ENCODE data around the gene CFAP45.

The CFAP45 gene

GRCh38 chr1:159914252-159915018, 14.5 kb upstream of the CFAP45 start:
- Histone ChIP-seq H3K27ac (ENCODE audit: poor library complexity, severe bottlenecking) (no peak overlapping the region), H3K27me3 (ENCODE audit: insufficient read depth, poor library complexity, severe bottlenecking) (no peaks in the 10 kb centered on the region), H3K36me3 (ENCODE audit: low read depth) (peaks cover 27% of the 10 kb centered on the region), H3K9me3 (ENCODE audit: severe bottlenecking) (no peaks in the 10 kb centered on the region), H3K4me3 (ENCODE audit: severe bottlenecking) (no peak overlapping the region), H3K4me1 (ENCODE audit: insufficient read depth, poor library complexity, severe bottlenecking) (peaks cover 46% of the 10 kb centered on the region)
- no peak for ATAC-seq (ENCODE audit: low read depth)
- no peak for TF ChIP-seq CTCF (IDR thresholded peaks at IDR 0.05; ENCODE audit: poor library complexity, severe bottlenecking)
- peak; percentile 11 for DNase-seq (ENCODE audit: low spot score)

GRCh38 chr1:159913451-159914192, 13.7 kb upstream of the CFAP45 start:
- Histone ChIP-seq H3K9me3 (ENCODE audit: severe bottlenecking) (no peaks in the 10 kb centered on the region), H3K27me3 (ENCODE audit: insufficient read depth, poor library complexity, severe bottlenecking) (no peaks in the 10 kb centered on the region), H3K36me3 (ENCODE audit: low read depth) (peaks cover 19% of the 10 kb centered on the region), H3K4me1 (ENCODE audit: insufficient read depth, poor library complexity, severe bottlenecking) (peaks cover 46% of the 10 kb centered on the region), H3K4me3 (ENCODE audit: severe bottlenecking) (no peak overlapping the region), H3K27ac (ENCODE audit: poor library complexity, severe bottlenecking) (peak overlapping the region; percentile 69)
- TF ChIP-seq CTCF (IDR thresholded peaks at IDR 0.05; ENCODE audit: poor library complexity, severe bottlenecking): no peak
- ATAC-seq (ENCODE audit: low read depth): no peak
- no peak for DNase-seq (ENCODE audit: low spot score)

GRCh38 chr1:159911326-159912070, 11.5 kb upstream of the CFAP45 start:
- TF ChIP-seq CTCF (IDR thresholded peaks at IDR 0.05; ENCODE audit: poor library complexity, severe bottlenecking): no peak
- DNase-seq (ENCODE audit: low spot score): no peak
- no peak overlapping the region for H3K4me3 ChIP-seq (ENCODE audit: severe bottlenecking)

GRCh38 chr1:159908031-159908940, 8.3 kb upstream of the CFAP45 start:
- H3K4me1 ChIP-seq (ENCODE audit: insufficient read depth, poor library complexity, severe bottlenecking): peaks cover 24% of the 10 kb centered on the region
- no peak for ATAC-seq (ENCODE audit: low read depth)
- H3K9me3 ChIP-seq (ENCODE audit: severe bottlenecking): peaks cover 4% of the 10 kb centered on the region
- DNase-seq (ENCODE audit: low spot score): no peak
- no peak for TF ChIP-seq CTCF (IDR thresholded peaks at IDR 0.05; ENCODE audit: poor library complexity, severe bottlenecking)
- H3K27me3 ChIP-seq (ENCODE audit: insufficient read depth, poor library complexity, severe bottlenecking): no peaks in the 10 kb centered on the region
- no peaks in the 10 kb centered on the region for H3K36me3 ChIP-seq (ENCODE audit: low read depth)
- H3K4me3 ChIP-seq (ENCODE audit: severe bottlenecking): no peak overlapping the region
- H3K27ac ChIP-seq (ENCODE audit: poor library complexity, severe bottlenecking): no peak overlapping the region

More at GRCh38 chr1:159911326-159912070, 11.5 kb upstream of the CFAP45 start:
- Histone ChIP-seq H3K36me3 (ENCODE audit: low read depth) (no peaks in the 10 kb centered on the region), H3K9me3 (ENCODE audit: severe bottlenecking) (no peaks in the 10 kb centered on the region), H3K4me1 (ENCODE audit: insufficient read depth, poor library complexity, severe bottlenecking) (peaks cover 37% of the 10 kb centered on the region), H3K27me3 (ENCODE audit: insufficient read depth, poor library complexity, severe bottlenecking) (no peaks in the 10 kb centered on the region), H3K27ac (ENCODE audit: poor library complexity, severe bottlenecking) (peak overlapping the region; percentile 69)
- no peak for ATAC-seq (ENCODE audit: low read depth)

Data from RWPE2 (cell line).